Glutamatergic neuron (in vitro differentiated cells): ENCODE results near the gene CILP. TPM values are rescaled to one million over a fixed set of nuclear protein-coding genes. Genes with fewer than 3 reads are reported as not detected.

Experiments
- DNase-seq: peaks from one replicate; pipeline ENCODE4 v3.0.0; 2022
- H3K27ac Mint-ChIP-seq: one replicate; pipeline ENCODE4 v1.8.0; 2020; ENCODE audit warnings: mild to moderate bottlenecking, mixed read lengths, inconsistent platforms; ENCODE audit not compliant: unreplicated experiment
- H3K27me3 Mint-ChIP-seq: one replicate; pipeline ENCODE4 v1.8.0; 2020; ENCODE audit warnings: mild to moderate bottlenecking, moderate library complexity, mixed read lengths, inconsistent platforms; ENCODE audit not compliant: unreplicated experiment
- H3K36me3 Mint-ChIP-seq: one replicate; pipeline ENCODE4 v1.8.0; 2020; ENCODE audit warnings: mild to moderate bottlenecking, mixed read lengths, inconsistent platforms; ENCODE audit not compliant: unreplicated experiment
- H3K4me1 Mint-ChIP-seq: one replicate; pipeline ENCODE4 v1.8.0; 2020; ENCODE audit warnings: mild to moderate bottlenecking, low read depth, mixed read lengths, inconsistent platforms; ENCODE audit not compliant: unreplicated experiment
- H3K4me3 Mint-ChIP-seq: one replicate; pipeline ENCODE4 v1.8.0; 2020; ENCODE audit warnings: mild to moderate bottlenecking, mixed read lengths, inconsistent platforms; ENCODE audit not compliant: unreplicated experiment
- H3K9me3 Mint-ChIP-seq: one replicate; pipeline ENCODE4 v1.8.0; 2020; ENCODE audit warnings: mild to moderate bottlenecking, moderate library complexity, mixed read lengths, inconsistent platforms; ENCODE audit not compliant: unreplicated experiment
- CTCF ChIP-seq: fragments of 200-600 bp; sonication (generic); IDR thresholded peaks from one replicate; pipeline ENCODE4 v1.5.0; 2021; ENCODE audit not compliant: partially characterized antibody, unreplicated experiment
- total RNA-seq: library from RNA; stranded (reverse); fragmentation: NEBNext Ultra II Directional; extraction: Animal tissue kit (Norgen Biotek cat#: 25700); gene quantifications from one replicate; pipeline ENCODE4 v1.2.1, GENCODE V29; 2021; ENCODE audit not compliant: unreplicated experiment

The CILP gene
- total RNA-seq, 1 donor from 2014 or later: 0.12 TPM

- Mint-ChIP-seq H3K27me3 (peaks cover 2% of the 10 kb centered on the region), H3K36me3 (no peaks in the 10 kb centered on the region), H3K4me3 (no peak overlapping the region), H3K9me3 (no peaks in the 10 kb centered on the region), H3K27ac (no peak overlapping the region), H3K4me1 (peaks cover 1% of the 10 kb centered on the region)
- DNase-seq: no peak
- no peak for TF ChIP-seq CTCF
Observed at GRCh38 chr15:65222891-65223290, 11.6 kb upstream of the CILP start.

GRCh38 chr15:65221697-65222096 is 10.4 kb upstream of the CILP start:
- Mint-ChIP-seq H3K9me3 (no peaks in the 10 kb centered on the region), H3K27ac (no peak overlapping the region), H3K4me3 (no peak overlapping the region)

GRCh38 chr15:65219137-65219536 is 7.9 kb upstream of the CILP start:
- H3K4me1 Mint-ChIP-seq: peaks cover 1% of the 10 kb centered on the region
- no peak overlapping the region for H3K27ac Mint-ChIP-seq
- peaks cover 3% of the 10 kb centered on the region for H3K27me3 Mint-ChIP-seq
- H3K4me3 Mint-ChIP-seq: no peak overlapping the region
- peaks cover 3% of the 10 kb centered on the region for H3K9me3 Mint-ChIP-seq
- no peak for TF ChIP-seq CTCF
- H3K36me3 Mint-ChIP-seq: peaks cover 4% of the 10 kb centered on the region
- DNase-seq: no peak

More at GRCh38 chr15:65221697-65222096, 10.4 kb upstream of the CILP start:
- peaks cover 2% of the 10 kb centered on the region for H3K27me3 Mint-ChIP-seq
- DNase-seq: no peak
- TF ChIP-seq CTCF: no peak
- H3K4me1 Mint-ChIP-seq: peaks cover 1% of the 10 kb centered on the region
- H3K36me3 Mint-ChIP-seq: no peaks in the 10 kb centered on the region

GRCh38 chr15:65217526-65218482 is 6.5 kb upstream of the CILP start:
- Mint-ChIP-seq H3K9me3 (peaks cover 5% of the 10 kb centered on the region), H3K27ac (no peak overlapping the region), H3K36me3 (peaks cover 4% of the 10 kb centered on the region)

More at GRCh38 chr15:65217526-65218482, 6.5 kb upstream of the CILP start:
- Mint-ChIP-seq H3K27me3 (peaks cover 3% of the 10 kb centered on the region), H3K4me1 (peaks cover 1% of the 10 kb centered on the region), H3K4me3 (no peak overlapping the region)
- TF ChIP-seq CTCF: no peak
- DNase-seq: no peak
